Loucy (cell line): Measurements from ENCODE around the gene E2F1.
"Not testable (repeated sequence)": the region's sequence is repeated elsewhere in the genome, so short reads cannot be mapped to it uniquely, and the experiment has no call there.

ENCODE experiments used
- H2AFZ ChIP-seq: fragments of 200-600 bp; sonication (generic); 2 replicates; pipeline ENCODE4 v1.6.0; 2016; ENCODE audit warnings: antibody characterized with exemption, mild to moderate bottlenecking, low read length, moderate library complexity
- H3F3A ChIP-seq: fragments of 200-600 bp; 2 replicates; pipeline ENCODE4 v1.6.0; 2016; ENCODE audit warnings: antibody characterized with exemption, low read depth, mild to moderate bottlenecking
- H3K27me3 ChIP-seq: fragments of 200-600 bp; sonication (generic); 2 replicates; pipeline ENCODE4 v1.6.1; 2014; ENCODE audit warnings: low read length, mild to moderate bottlenecking; ENCODE audit not compliant: insufficient read depth, poor library complexity, severe bottlenecking
- H3K36me3 ChIP-seq: fragments of 200-600 bp; sonication (generic); 2 replicates; pipeline ENCODE4 v1.6.1; 2016; ENCODE audit warnings: low read length; ENCODE audit not compliant: insufficient read depth
- H3K4me1 ChIP-seq: fragments of 200-600 bp; sonication (generic); 2 replicates; pipeline ENCODE4 v1.5.1; 2014; ENCODE audit warnings: low read length, mild to moderate bottlenecking; ENCODE audit not compliant: insufficient read depth, poor library complexity, severe bottlenecking
- H3K4me2 ChIP-seq: fragments of 200-600 bp; sonication (generic); 2 replicates; pipeline ENCODE4 v1.6.0; 2014; ENCODE audit warnings: antibody characterized with exemption, low read length, low read depth, mild to moderate bottlenecking; ENCODE audit not compliant: poor library complexity, severe bottlenecking
- H3K4me3 ChIP-seq: fragments of 200-600 bp; sonication (generic); 2 replicates; pipeline ENCODE4 v1.5.1; 2014; ENCODE audit warnings: low read length, mild to moderate bottlenecking, mixed read lengths; ENCODE audit not compliant: poor library complexity, severe bottlenecking
- H3K79me2 ChIP-seq: fragments of 200-600 bp; sonication (generic); 2 replicates; pipeline ENCODE4 v1.6.1; 2014; ENCODE audit warnings: low read length; ENCODE audit not compliant: insufficient read depth
- H3K9ac ChIP-seq: fragments of 200-600 bp; sonication (generic); 2 replicates; pipeline ENCODE4 v1.6.0; 2014; ENCODE audit warnings: mild to moderate bottlenecking, low read depth, low read length, moderate library complexity; ENCODE audit not compliant: poor library complexity, severe bottlenecking
- H3K9me2 ChIP-seq: fragments of 200-600 bp; sonication (generic); replicated peaks from 2 replicates; pipeline ENCODE4 v1.6.1; 2016; ENCODE audit warnings: low read depth, low read length, mixed read lengths
- H3K9me3 ChIP-seq: fragments of 200-600 bp; sonication (generic); 2 replicates; pipeline ENCODE4 v1.6.1; 2014; ENCODE audit warnings: mild to moderate bottlenecking, antibody characterized with exemption, low read length, low read depth; ENCODE audit not compliant: insufficient read depth
- H4K20me1 ChIP-seq: fragments of 200-600 bp; sonication (generic); 2 replicates; pipeline ENCODE4 v1.6.0; 2014; ENCODE audit warnings: antibody characterized with exemption, low read length, mild to moderate bottlenecking; ENCODE audit not compliant: insufficient read depth, poor library complexity, severe bottlenecking
- EZH2phosphoT487 ChIP-seq: fragments of 200-600 bp; IDR thresholded peaks from 2 replicates; pipeline ENCODE4 v1.6.1; 2018; ENCODE audit warnings: antibody characterized with exemption, mild to moderate bottlenecking, moderate library complexity, borderline replicate concordance
- TF ChIP-seq, protein P1 (sequence below): fragments of 200-600 bp; sonication (generic); conservative IDR thresholded peaks from 2 replicates; pipeline ENCODE4 v1.5.1; 2014; ENCODE audit warnings: mild to moderate bottlenecking, antibody characterized with exemption, low read length

E2F1 gene

DNA sequence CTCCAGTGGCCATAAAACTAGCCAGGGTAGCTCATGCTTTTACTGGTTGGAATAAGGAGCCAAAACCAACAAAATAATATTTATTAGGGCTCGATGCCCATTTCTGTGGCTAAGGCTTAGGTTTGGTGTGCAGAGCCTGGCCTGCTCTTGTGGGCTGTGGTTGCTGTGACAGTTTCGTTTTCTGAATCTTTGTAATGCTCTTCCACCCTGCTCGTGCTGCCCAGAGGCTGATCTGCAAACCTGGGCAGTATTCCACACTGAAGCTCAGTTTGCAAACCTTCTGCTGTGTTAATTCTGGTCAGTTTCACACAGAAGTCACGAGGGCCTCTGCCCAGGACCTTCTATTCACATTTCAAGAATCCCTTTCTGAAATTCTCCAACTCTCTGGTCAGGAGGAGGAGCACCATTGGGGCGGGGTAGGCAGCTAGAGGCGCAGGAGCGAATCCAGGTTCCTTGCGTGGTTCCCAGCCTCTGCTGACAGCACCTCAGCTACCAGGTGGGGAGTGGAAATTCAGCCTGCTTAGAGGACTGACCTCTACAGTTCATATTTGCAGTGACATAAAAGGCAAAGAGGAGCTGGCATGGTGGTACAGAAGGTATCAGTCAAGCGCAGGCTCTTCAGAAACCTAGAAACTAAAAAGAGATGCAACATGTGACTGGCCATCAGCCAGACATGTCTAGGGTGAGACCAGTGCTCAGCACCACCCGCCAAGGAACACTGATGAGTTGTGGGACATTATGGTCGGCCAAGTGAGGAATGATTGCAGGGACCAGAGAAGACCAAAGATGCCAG lies 38.4 kb downstream of the E2F1 start:
- Histone ChIP-seq H3K4me2 (no peak overlapping the region), H2AFZ (no peak overlapping the region), H3K9me2 (no peaks in the 10 kb centered on the region), H4K20me1 (no peaks in the 10 kb centered on the region), H3K79me2 (no peaks in the 10 kb centered on the region), H3K4me3 (no peak overlapping the region), H3K36me3 (peaks cover 17% of the 10 kb centered on the region; the same call in 1 of the 2 replicates), H3K27me3 (no peaks in the 10 kb centered on the region), H3F3A (no peaks in the 10 kb centered on the region), H3K4me1 (peaks cover 14% of the 10 kb centered on the region), H3K9me3 (no peaks in the 10 kb centered on the region), H3K9ac (no peak overlapping the region)
- TF ChIP-seq, protein P1, sequence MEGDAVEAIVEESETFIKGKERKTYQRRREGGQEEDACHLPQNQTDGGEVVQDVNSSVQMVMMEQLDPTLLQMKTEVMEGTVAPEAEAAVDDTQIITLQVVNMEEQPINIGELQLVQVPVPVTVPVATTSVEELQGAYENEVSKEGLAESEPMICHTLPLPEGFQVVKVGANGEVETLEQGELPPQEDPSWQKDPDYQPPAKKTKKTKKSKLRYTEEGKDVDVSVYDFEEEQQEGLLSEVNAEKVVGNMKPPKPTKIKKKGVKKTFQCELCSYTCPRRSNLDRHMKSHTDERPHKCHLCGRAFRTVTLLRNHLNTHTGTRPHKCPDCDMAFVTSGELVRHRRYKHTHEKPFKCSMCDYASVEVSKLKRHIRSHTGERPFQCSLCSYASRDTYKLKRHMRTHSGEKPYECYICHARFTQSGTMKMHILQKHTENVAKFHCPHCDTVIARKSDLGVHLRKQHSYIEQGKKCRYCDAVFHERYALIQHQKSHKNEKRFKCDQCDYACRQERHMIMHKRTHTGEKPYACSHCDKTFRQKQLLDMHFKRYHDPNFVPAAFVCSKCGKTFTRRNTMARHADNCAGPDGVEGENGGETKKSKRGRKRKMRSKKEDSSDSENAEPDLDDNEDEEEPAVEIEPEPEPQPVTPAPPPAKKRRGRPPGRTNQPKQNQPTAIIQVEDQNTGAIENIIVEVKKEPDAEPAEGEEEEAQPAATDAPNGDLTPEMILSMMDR = no peak
- TF ChIP-seq EZH2phosphoT487 = no peak

DNA sequence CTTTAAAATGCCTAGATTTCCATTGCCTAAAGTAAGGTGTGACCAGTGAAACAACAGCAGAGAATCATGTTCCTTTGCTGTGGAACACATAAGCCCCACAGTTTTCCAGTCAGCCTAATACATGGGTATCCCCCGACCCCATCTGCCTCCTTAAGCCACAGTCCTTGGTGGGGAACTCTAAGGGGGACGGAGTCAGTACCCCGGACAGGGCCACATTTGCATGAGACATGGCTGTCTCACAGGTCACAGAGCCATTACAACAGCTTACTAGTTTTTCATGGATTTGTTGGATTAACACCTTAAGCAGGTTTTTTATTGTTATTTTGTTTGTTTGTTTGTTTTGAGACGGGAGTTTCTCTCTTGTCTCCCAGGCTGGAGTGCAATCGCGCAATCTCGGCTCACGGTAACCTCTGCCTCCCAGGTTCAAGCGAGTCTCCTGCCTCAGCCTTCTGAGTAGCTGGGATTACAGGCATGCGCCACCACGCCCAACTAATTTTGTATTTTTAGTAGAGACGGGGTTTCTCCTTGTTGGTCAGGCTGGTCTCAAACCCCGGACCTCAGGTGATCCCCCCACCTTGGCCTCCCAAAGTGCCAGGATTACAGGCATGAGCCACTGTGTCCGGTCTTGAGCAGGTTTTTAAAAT lies 39.1 kb downstream of the E2F1 start:
- not testable (repeated sequence) for H3K4me3 ChIP-seq, H3K9ac ChIP-seq, H3K4me2 ChIP-seq, H3K79me2 ChIP-seq, H4K20me1 ChIP-seq, H3K9me3 ChIP-seq, H3F3A ChIP-seq, H3K9me2 ChIP-seq, H2AFZ ChIP-seq, H3K27me3 ChIP-seq
- Histone ChIP-seq H3K36me3 (peaks cover 17% of the 10 kb centered on the region; the same call in 1 of the 2 replicates), H3K4me1 (peaks cover 14% of the 10 kb centered on the region)

DNA sequence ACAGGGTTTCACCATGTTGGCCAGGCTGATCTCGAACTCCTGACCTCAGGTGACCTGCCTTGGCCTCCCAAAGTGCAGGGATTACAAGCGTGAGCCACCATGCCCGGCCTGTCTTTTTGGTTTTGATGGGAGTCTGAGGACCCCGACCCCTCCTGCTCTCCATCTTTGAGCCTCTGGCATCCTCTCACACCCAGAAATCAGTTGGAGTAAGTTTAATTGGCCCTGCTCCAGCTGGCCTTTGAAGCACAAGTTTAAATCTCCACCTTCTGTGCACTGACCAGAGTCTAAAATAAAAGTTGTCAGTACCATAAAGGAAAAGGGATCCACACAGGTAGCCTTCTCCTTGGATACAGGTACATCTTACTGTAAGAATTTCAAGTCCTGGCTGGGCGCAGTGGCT lies 40.0 kb downstream of the E2F1 start:
- H2AFZ ChIP-seq = no peak overlapping the region
- H3K79me2 ChIP-seq = no peaks in the 10 kb centered on the region
- H3K4me1 ChIP-seq = peaks cover 14% of the 10 kb centered on the region
- peaks cover 17% of the 10 kb centered on the region; the same call in 1 of the 2 replicates for H3K36me3 ChIP-seq
- no peak overlapping the region for H3K4me3 ChIP-seq
- no peaks in the 10 kb centered on the region for H3F3A ChIP-seq
- no peak overlapping the region for H3K4me2 ChIP-seq
- no peaks in the 10 kb centered on the region for H3K9me3 ChIP-seq
- no peaks in the 10 kb centered on the region for H3K27me3 ChIP-seq
- TF ChIP-seq, protein P1 = no peak
- no peaks in the 10 kb centered on the region for H4K20me1 ChIP-seq
- no peak overlapping the region for H3K9ac ChIP-seq
- no peaks in the 10 kb centered on the region for H3K9me2 ChIP-seq
